Small intestine (tissue), 4 donors: ENCODE measurements around the gene TAS1R1. TPM values are rescaled to one million over a fixed set of nuclear protein-coding genes. Genes with fewer than 3 reads are reported as not detected.

Experiments used
- polyA plus RNA-seq, 4 donors: library from polyadenylated mRNA; stranded (reverse) in 3 of 4; unstranded in 1 of 4; fragments of 200-250 nt in 3 of 4; fragments of 120-200 nt in 1 of 4; gene quantifications; one replicate each; pipeline versions ENCODE4 v1.2.1 to v1.2.3, GENCODE V29; 2013
- donor health status: healthy with polysubstance abuse.
- donor health status: Bipolar disorder and iron deficiency.
- donor health status: healthy.

The TAS1R1 gene
- polyA plus RNA-seq, 4 donors: 0.07 to 0.27 (median 0.13) TPM; not detected in 1

Other genes with a start within 250 kb of the TAS1R1 start
- gene ACOT7, start 161.5 kb upstream of the TAS1R1 start, polyA plus RNA-seq: 10 to 100 TPM; 20.3 to 93.8 (median 73.7) TPM
- 1 to 10 TPM in 3 of 4 donors, under 1 TPM in 1; 0.55 to 2.2 (median 1.6) TPM for gene HES2, start 135.4 kb upstream of the TAS1R1 start, polyA plus RNA-seq
- gene ESPN, start 130.5 kb upstream of the TAS1R1 start, polyA plus RNA-seq: 100 to 1,000 TPM in 3 of 4 donors, 10 to 100 TPM in 1; 83.5 to 356 (median 285) TPM
- gene TNFRSF25, start 89.1 kb upstream of the TAS1R1 start, polyA plus RNA-seq: 10 to 100 TPM; 23.0 to 52.7 (median 33.2) TPM
- 10 to 100 TPM in 2 of 4 donors, 1 to 10 TPM in 2; 2.4 to 13.5 (median 7.1) TPM for gene PLEKHG5, start 63.6 kb upstream of the TAS1R1 start, polyA plus RNA-seq
- gene NOL9, start 794 bp upstream of the TAS1R1 start, polyA plus RNA-seq: 10 to 100 TPM in 1 of 4 donors, 1 to 10 TPM in 3; 1.6 to 12.1 (median 3.9) TPM
- 100 to 1,000 TPM in 2 of 4 donors, 10 to 100 TPM in 2; 19.9 to 164 (median 81.8) TPM for gene ZBTB48, start 24.7 kb downstream of the TAS1R1 start, polyA plus RNA-seq
- 10 to 100 TPM in 1 of 4 donors, 1 to 10 TPM in 3; 3.1 to 10.5 (median 6.4) TPM for gene KLHL21, start 47.6 kb downstream of the TAS1R1 start, polyA plus RNA-seq
- gene PHF13, start 58.4 kb downstream of the TAS1R1 start, polyA plus RNA-seq: 10 to 100 TPM in 1 of 4 donors, 1 to 10 TPM in 3; 4.0 to 13.4 (median 4.8) TPM
- 10 to 100 TPM; 14.3 to 35.1 (median 18.0) TPM for gene THAP3, start 69.6 kb downstream of the TAS1R1 start, polyA plus RNA-seq
- 10 to 100 TPM; 37.8 to 52.6 (median 40.3) TPM for gene DNAJC11, start 146.5 kb downstream of the TAS1R1 start, polyA plus RNA-seq
- gene CAMTA1, start 230.1 kb downstream of the TAS1R1 start, polyA plus RNA-seq: 100 to 1,000 TPM in 3 of 4 donors, 10 to 100 TPM in 1; 57.6 to 177 (median 147) TPM